HEK293 (cell line): ENCODE measurements around the gene FRS2.

Experiments
- CTCF ChIA-PET: fragments of 350-600 bp; formaldehyde crosslinking; extraction: SDS; loops from one replicate; lab custom pipeline; 2021; ENCODE audit warnings: antibody characterized with exemption; lab: Yijun Ruan, JAX
- POLR2A ChIA-PET: fragments of 300-600 bp; formaldehyde crosslinking; extraction: SDS; loops from one replicate; lab custom pipeline; 2020; ENCODE audit warnings: antibody characterized with exemption, inconsistent platforms; lab: Yijun Ruan, JAX
- H3K27ac ChIP-seq: fragments of 200-500 bp; sonication (Bioruptor generic); 2 replicates; pipeline ENCODE4 v1.5.1; 2014; ENCODE audit warnings: low read depth, low read length, control low read depth, inconsistent platforms; ENCODE audit errors: extremely low read depth
- H3K36me3 ChIP-seq, 2 experiments: fragments of 200-500 bp in 1 of 2; sonication (Bioruptor generic) in 1 of 2; 1 replicate in 1 of 2; 2 replicates in 1 of 2; pipeline ENCODE4 v1.5.1; 2014 to 2017; ENCODE audit warnings: inconsistent platforms in 2 of 2, low read length in 2 of 2; ENCODE audit not compliant: control insufficient read depth in 2 of 2, insufficient read depth in 1 of 2
- H3K4me1 ChIP-seq: fragments of 200-500 bp; sonication (Bioruptor generic); 2 replicates; pipeline ENCODE4 v1.5.1; 2014; ENCODE audit warnings: mild to moderate bottlenecking, low read length, inconsistent platforms; ENCODE audit not compliant: control insufficient read depth, insufficient read depth
- H3K4me3 ChIP-seq: 2 replicates; pipeline ENCODE4 v1.5.1; 2011; ENCODE audit warnings: low read depth, mild to moderate bottlenecking, control low read depth, low read length, moderate library complexity
- H3K9me3 ChIP-seq: fragments of 200-500 bp; sonication (Bioruptor generic); 2 replicates; pipeline ENCODE4 v1.5.1; 2014; ENCODE audit warnings: low read depth, low read length, inconsistent platforms; ENCODE audit not compliant: control insufficient read depth, insufficient read depth
- BCL11A ChIP-seq: fragments of 450-650 bp; formaldehyde crosslinking; IDR thresholded peaks from 2 replicates; pipeline ENCODE4 v1.5.1; 2016; ENCODE audit warnings: low read depth, missing biosample characterization, missing genetic modification characterization
- EGR2 ChIP-seq: fragments of 450-650 bp; formaldehyde crosslinking; IDR thresholded peaks from 2 replicates; pipeline ENCODE4 v1.5.1; 2016; ENCODE audit warnings: low read depth, missing biosample characterization, missing genetic modification characterization
- IKZF3 ChIP-seq: fragments of 450-650 bp; IDR thresholded peaks from 2 replicates; pipeline ENCODE4 v1.5.0; 2018; ENCODE audit warnings: missing biosample characterization, mild to moderate bottlenecking, missing genetic modification characterization, moderate library complexity
- KLF8 ChIP-seq: fragments of 450-650 bp; formaldehyde crosslinking; IDR thresholded peaks from 2 replicates; pipeline ENCODE4 v1.5.1; 2016; ENCODE audit warnings: missing biosample characterization, missing genetic modification characterization
- YY1 ChIP-seq: fragments of 450-650 bp; formaldehyde crosslinking; IDR thresholded peaks from 2 replicates; pipeline ENCODE4 v1.5.1; 2018; ENCODE audit warnings: missing biosample characterization, missing genetic modification characterization
- ZNF169 ChIP-seq: fragments of 450-650 bp; formaldehyde crosslinking; IDR thresholded peaks from 2 replicates; pipeline ENCODE4 v1.5.1; 2016; ENCODE audit warnings: missing biosample characterization, missing genetic modification characterization
- ZNF214 ChIP-seq: fragments of 450-650 bp; formaldehyde crosslinking; IDR thresholded peaks from 2 replicates; pipeline ENCODE4 v1.5.1; 2017; ENCODE audit warnings: missing biosample characterization, mild to moderate bottlenecking, missing genetic modification characterization, borderline replicate concordance
- ZNF274 ChIP-seq, 2 experiments: fragments of 200-500 bp in 1 of 2; fragments of 450-650 bp in 1 of 2; sonication (Bioruptor generic) in 1 of 2; formaldehyde crosslinking in 1 of 2; IDR thresholded peaks; 2 replicates each; pipeline versions ENCODE4 v1.5.1 to v1.6.1; 2014 to 2016; ENCODE audit warnings: borderline replicate concordance in 1 of 2, inconsistent platforms in 1 of 2, low read length in 1 of 2, missing biosample characterization in 1 of 2, missing genetic modification characterization in 1 of 2
- ZNF423 ChIP-seq: fragments of 450-650 bp; formaldehyde crosslinking; IDR thresholded peaks from 2 replicates; pipeline ENCODE4 v1.5.1; 2016; ENCODE audit warnings: missing biosample characterization, missing genetic modification characterization
- ZNF501 ChIP-seq: fragments of 450-650 bp; formaldehyde crosslinking; IDR thresholded peaks from 2 replicates; pipeline ENCODE4 v1.5.1; 2016; ENCODE audit warnings: missing biosample characterization, missing genetic modification characterization
- ZNF544 ChIP-seq: fragments of 450-650 bp; formaldehyde crosslinking; IDR thresholded peaks from 2 replicates; pipeline ENCODE4 v1.5.0; 2017; ENCODE audit warnings: missing biosample characterization, missing genetic modification characterization
- ZNF629 ChIP-seq: fragments of 450-650 bp; formaldehyde crosslinking; IDR thresholded peaks from 2 replicates; pipeline ENCODE4 v1.5.1; 2017; ENCODE audit warnings: missing biosample characterization, missing genetic modification characterization
- TF ChIP-seq, protein P1 (sequence below): fragments of 450-650 bp; IDR thresholded peaks from 2 replicates; pipeline ENCODE4 v1.5.1; 2018; ENCODE audit warnings: missing biosample characterization, mild to moderate bottlenecking, missing genetic modification characterization
- TF ChIP-seq, protein P2 (sequence below): fragments of 450-650 bp; formaldehyde crosslinking; IDR thresholded peaks from 2 replicates; pipeline ENCODE4 v1.5.1; 2016; ENCODE audit warnings: missing biosample characterization, missing genetic modification characterization
- TF ChIP-seq, protein P3 (sequence below): fragments of 450-650 bp; formaldehyde crosslinking; IDR thresholded peaks from 2 replicates; pipeline ENCODE4 v1.5.1; 2016; ENCODE audit warnings: missing biosample characterization, missing genetic modification characterization
- TF ChIP-seq, protein P4 (sequence below): fragments of 450-650 bp; formaldehyde crosslinking; IDR thresholded peaks from 2 replicates; pipeline ENCODE4 v1.5.1; 2017; ENCODE audit warnings: missing biosample characterization, missing genetic modification characterization
- TF ChIP-seq, protein P5 (sequence below): fragments of 450-650 bp; formaldehyde crosslinking; IDR thresholded peaks from 2 replicates; pipeline ENCODE4 v1.5.1; 2017; ENCODE audit warnings: missing biosample characterization, missing genetic modification characterization
- TF ChIP-seq, protein P6 (sequence below): fragments of 450-650 bp; formaldehyde crosslinking; IDR thresholded peaks from 2 replicates; pipeline ENCODE4 v1.5.1; 2016; ENCODE audit warnings: missing biosample characterization, missing genetic modification characterization
- TF ChIP-seq, protein P7 (sequence below): fragments of 450-650 bp; formaldehyde crosslinking; IDR thresholded peaks from 2 replicates; pipeline ENCODE4 v1.5.1; 2017; ENCODE audit warnings: missing biosample characterization, mild to moderate bottlenecking, missing genetic modification characterization, moderate library complexity

The FRS2 gene, protein sequence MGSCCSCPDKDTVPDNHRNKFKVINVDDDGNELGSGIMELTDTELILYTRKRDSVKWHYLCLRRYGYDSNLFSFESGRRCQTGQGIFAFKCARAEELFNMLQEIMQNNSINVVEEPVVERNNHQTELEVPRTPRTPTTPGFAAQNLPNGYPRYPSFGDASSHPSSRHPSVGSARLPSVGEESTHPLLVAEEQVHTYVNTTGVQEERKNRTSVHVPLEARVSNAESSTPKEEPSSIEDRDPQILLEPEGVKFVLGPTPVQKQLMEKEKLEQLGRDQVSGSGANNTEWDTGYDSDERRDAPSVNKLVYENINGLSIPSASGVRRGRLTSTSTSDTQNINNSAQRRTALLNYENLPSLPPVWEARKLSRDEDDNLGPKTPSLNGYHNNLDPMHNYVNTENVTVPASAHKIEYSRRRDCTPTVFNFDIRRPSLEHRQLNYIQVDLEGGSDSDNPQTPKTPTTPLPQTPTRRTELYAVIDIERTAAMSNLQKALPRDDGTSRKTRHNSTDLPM

DNA sequence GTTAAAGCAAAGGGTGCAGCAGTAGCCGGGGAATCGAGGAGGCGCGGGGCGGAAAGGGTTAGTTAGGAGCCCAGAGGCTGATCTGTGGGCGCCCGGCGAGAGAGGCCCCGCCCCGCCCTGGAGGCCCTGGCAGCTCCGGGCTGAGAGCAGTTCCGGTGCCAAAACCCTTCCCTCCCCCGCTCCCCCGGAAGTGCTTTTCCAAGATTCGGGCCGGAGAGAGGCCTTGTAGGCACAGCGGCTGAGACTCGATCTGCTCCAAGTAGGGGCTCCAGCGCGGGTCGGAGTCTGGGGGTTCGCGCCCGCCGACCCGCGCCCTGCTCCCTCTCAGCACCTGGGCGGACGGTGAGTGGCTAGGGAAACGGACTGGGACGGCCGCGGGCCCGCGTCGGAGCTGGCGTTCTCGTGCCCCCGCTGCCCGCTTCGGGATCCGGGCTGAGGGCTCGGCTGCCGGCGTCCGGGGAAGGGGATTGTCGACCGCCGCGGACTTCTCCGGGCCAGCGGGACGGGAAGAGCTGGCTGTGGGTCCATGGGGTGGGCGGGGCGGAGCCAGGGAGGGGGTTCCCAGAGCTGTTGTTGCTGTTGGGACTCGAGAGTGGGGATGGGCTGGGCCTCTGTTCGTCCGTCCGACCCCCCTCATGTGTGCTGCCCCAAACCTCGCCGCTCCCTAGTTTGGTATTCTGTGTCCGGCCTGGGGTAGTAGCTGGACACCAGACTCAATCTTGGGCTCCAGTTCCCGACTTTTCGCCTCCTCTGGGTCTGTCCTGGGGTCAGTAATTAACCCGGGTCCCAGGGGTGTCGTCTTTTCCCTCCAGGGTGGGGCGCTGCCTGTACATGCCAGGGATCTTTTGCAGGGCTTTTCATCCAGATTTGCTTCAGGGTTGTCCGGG is at the start of gene FRS2:
FRS2 (plus strand) TSS at position 200 of the 887 bp plus-strand sequence. CDS start 98,643 bp downstream, outside the sequence.
- Histone ChIP-seq H3K27ac (peak within 1 kb of the TSS; percentile 90), H3K9me3 (no peaks in the 10 kb centered on the region), H3K4me1 (peaks cover 29% of the 10 kb centered on the region), H3K36me3 (no peaks in the 10 kb centered on the region), H3K4me3 (peak within 1 kb of the TSS; percentile 98)
- ChIA-PET CTCF (interaction anchor here (0.6 to 5.7 kb wide), 7 partner anchors 52 to 499 kb away, joined by 3 to 38 read pairs (median 3); no protein-coding TSS in a partner anchor), POLR2A (interaction anchor here (0.8 to 1.7 kb wide), 9 partner anchors 13 to 115 kb away, joined by 3 to 6 read pairs (median 4); partner anchors contain the start of gene CCT2)
- TF ChIP-seq ZNF274 (IDR thresholded peaks at IDR 0.05; ENCODE audit: low read length) (no peak), ZNF274 (tag by site-specific recombination; IDR thresholded peaks at IDR 0.05; ENCODE audit: borderline replicate concordance) (no peak), IKZF3 (peak; percentile 95), ZNF544 (tag by site-specific recombination) (no peak), YY1 (no peak), ZNF169 (tag by site-specific recombination) (no peak), EGR2 (tag by site-specific recombination) (peak; percentile 69), ZNF214 (no peak), ZNF423 (tag by site-specific recombination) (peak; percentile 68; the same call in 1 of the 2 replicates), KLF8 (tag by site-specific recombination) (peak; percentile 83), ZNF501 (tag by site-specific recombination) (peak; percentile 96), ZNF629 (tag by site-specific recombination) (peak; percentile 72), BCL11A (tag by site-specific recombination) (no peak)
- TF ChIP-seq, protein P1, sequence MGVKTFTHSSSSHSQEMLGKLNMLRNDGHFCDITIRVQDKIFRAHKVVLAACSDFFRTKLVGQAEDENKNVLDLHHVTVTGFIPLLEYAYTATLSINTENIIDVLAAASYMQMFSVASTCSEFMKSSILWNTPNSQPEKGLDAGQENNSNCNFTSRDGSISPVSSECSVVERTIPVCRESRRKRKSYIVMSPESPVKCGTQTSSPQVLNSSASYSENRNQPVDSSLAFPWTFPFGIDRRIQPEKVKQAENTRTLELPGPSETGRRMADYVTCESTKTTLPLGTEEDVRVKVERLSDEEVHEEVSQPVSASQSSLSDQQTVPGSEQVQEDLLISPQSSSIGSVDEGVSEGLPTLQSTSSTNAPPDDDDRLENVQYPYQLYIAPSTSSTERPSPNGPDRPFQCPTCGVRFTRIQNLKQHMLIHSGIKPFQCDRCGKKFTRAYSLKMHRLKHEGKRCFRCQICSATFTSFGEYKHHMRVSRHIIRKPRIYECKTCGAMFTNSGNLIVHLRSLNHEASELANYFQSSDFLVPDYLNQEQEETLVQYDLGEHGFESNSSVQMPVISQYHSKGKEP (tag by site-specific recombination) = no peak
- TF ChIP-seq, protein P2, sequence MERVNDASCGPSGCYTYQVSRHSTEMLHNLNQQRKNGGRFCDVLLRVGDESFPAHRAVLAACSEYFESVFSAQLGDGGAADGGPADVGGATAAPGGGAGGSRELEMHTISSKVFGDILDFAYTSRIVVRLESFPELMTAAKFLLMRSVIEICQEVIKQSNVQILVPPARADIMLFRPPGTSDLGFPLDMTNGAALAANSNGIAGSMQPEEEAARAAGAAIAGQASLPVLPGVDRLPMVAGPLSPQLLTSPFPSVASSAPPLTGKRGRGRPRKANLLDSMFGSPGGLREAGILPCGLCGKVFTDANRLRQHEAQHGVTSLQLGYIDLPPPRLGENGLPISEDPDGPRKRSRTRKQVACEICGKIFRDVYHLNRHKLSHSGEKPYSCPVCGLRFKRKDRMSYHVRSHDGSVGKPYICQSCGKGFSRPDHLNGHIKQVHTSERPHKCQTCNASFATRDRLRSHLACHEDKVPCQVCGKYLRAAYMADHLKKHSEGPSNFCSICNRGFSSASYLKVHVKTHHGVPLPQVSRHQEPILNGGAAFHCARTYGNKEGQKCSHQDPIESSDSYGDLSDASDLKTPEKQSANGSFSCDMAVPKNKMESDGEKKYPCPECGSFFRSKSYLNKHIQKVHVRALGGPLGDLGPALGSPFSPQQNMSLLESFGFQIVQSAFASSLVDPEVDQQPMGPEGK = peak; percentile 84
- TF ChIP-seq, protein P3, sequence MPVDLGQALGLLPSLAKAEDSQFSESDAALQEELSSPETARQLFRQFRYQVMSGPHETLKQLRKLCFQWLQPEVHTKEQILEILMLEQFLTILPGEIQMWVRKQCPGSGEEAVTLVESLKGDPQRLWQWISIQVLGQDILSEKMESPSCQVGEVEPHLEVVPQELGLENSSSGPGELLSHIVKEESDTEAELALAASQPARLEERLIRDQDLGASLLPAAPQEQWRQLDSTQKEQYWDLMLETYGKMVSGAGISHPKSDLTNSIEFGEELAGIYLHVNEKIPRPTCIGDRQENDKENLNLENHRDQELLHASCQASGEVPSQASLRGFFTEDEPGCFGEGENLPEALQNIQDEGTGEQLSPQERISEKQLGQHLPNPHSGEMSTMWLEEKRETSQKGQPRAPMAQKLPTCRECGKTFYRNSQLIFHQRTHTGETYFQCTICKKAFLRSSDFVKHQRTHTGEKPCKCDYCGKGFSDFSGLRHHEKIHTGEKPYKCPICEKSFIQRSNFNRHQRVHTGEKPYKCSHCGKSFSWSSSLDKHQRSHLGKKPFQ = no peak
- TF ChIP-seq, protein P4, sequence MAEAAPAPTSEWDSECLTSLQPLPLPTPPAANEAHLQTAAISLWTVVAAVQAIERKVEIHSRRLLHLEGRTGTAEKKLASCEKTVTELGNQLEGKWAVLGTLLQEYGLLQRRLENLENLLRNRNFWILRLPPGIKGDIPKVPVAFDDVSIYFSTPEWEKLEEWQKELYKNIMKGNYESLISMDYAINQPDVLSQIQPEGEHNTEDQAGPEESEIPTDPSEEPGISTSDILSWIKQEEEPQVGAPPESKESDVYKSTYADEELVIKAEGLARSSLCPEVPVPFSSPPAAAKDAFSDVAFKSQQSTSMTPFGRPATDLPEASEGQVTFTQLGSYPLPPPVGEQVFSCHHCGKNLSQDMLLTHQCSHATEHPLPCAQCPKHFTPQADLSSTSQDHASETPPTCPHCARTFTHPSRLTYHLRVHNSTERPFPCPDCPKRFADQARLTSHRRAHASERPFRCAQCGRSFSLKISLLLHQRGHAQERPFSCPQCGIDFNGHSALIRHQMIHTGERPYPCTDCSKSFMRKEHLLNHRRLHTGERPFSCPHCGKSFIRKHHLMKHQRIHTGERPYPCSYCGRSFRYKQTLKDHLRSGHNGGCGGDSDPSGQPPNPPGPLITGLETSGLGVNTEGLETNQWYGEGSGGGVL (tag by site-specific recombination) = no peak
- TF ChIP-seq, protein P5, sequence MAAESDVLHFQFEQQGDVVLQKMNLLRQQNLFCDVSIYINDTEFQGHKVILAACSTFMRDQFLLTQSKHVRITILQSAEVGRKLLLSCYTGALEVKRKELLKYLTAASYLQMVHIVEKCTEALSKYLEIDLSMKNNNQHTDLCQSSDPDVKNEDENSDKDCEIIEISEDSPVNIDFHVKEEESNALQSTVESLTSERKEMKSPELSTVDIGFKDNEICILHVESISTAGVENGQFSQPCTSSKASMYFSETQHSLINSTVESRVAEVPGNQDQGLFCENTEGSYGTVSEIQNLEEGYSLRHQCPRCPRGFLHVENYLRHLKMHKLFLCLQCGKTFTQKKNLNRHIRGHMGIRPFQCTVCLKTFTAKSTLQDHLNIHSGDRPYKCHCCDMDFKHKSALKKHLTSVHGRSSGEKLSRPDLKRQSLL = 0 out of 2 replicates have a peak, but pooled peaks have one; percentile 24
- TF ChIP-seq, protein P6, sequence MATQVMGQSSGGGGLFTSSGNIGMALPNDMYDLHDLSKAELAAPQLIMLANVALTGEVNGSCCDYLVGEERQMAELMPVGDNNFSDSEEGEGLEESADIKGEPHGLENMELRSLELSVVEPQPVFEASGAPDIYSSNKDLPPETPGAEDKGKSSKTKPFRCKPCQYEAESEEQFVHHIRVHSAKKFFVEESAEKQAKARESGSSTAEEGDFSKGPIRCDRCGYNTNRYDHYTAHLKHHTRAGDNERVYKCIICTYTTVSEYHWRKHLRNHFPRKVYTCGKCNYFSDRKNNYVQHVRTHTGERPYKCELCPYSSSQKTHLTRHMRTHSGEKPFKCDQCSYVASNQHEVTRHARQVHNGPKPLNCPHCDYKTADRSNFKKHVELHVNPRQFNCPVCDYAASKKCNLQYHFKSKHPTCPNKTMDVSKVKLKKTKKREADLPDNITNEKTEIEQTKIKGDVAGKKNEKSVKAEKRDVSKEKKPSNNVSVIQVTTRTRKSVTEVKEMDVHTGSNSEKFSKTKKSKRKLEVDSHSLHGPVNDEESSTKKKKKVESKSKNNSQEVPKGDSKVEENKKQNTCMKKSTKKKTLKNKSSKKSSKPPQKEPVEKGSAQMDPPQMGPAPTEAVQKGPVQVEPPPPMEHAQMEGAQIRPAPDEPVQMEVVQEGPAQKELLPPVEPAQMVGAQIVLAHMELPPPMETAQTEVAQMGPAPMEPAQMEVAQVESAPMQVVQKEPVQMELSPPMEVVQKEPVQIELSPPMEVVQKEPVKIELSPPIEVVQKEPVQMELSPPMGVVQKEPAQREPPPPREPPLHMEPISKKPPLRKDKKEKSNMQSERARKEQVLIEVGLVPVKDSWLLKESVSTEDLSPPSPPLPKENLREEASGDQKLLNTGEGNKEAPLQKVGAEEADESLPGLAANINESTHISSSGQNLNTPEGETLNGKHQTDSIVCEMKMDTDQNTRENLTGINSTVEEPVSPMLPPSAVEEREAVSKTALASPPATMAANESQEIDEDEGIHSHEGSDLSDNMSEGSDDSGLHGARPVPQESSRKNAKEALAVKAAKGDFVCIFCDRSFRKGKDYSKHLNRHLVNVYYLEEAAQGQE = peak; percentile 46
- TF ChIP-seq, protein P7, sequence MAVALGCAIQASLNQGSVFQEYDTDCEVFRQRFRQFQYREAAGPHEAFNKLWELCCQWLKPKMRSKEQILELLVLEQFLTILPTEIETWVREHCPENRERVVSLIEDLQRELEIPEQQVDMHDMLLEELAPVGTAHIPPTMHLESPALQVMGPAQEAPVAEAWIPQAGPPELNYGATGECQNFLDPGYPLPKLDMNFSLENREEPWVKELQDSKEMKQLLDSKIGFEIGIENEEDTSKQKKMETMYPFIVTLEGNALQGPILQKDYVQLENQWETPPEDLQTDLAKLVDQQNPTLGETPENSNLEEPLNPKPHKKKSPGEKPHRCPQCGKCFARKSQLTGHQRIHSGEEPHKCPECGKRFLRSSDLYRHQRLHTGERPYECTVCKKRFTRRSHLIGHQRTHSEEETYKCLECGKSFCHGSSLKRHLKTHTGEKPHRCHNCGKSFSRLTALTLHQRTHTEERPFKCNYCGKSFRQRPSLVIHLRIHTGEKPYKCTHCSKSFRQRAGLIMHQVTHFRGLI = peak; percentile 47
